ENCODE data around the gene SEMA7A.
"Not testable (repeated sequence)": the region's sequence is repeated elsewhere in the genome, so short reads cannot be mapped to it uniquely, and the experiment has no call there.

Gene SEMA7A

GRCh38 chr15:74433592-74434262 is at the start of gene SEMA7A:
TSS of gene SEMA7A (minus strand) at chr15:74433958. CDS start at chr15:74433918, 40 bp downstream.
- peak; percentile 92 for DNase-seq

- no peak for DNase-seq
These were observed 48.9 kb upstream of the SEMA7A start for GRCh38 chr15:74482661-74483060.

GRCh38 chr15:74480364-74480763 is 46.6 kb upstream of the SEMA7A start:
- not testable (repeated sequence) for DNase-seq

- not testable (repeated sequence) for DNase-seq
These were observed 37.9 kb upstream of the SEMA7A start for GRCh38 chr15:74471621-74472020.

GRCh38 chr15:74470631-74471395 is 37.1 kb upstream of the SEMA7A start:
- DNase-seq = no peak

- DNase-seq = peak; percentile 12
These were observed 34.7 kb upstream of the SEMA7A start for GRCh38 chr15:74468341-74469032.

- no peak for DNase-seq
These were observed 32.8 kb upstream of the SEMA7A start for GRCh38 chr15:74466570-74466969.

GRCh38 chr15:74464897-74465296 is 31.1 kb upstream of the SEMA7A start:
- DNase-seq = no peak

GRCh38 chr15:74464216-74464615 is 30.5 kb upstream of the SEMA7A start:
- no peak for DNase-seq

- DNase-seq = no peak
These were observed 29.9 kb upstream of the SEMA7A start for GRCh38 chr15:74463634-74464033.

- DNase-seq = no peak
These were observed 28.2 kb upstream of the SEMA7A start for GRCh38 chr15:74461847-74462511.

- peak; percentile 97 for DNase-seq
These were observed 27.4 kb upstream of the SEMA7A start, which contains the start of gene UBL7 for GRCh38 chr15:74460871-74461846. TSS of gene UBL7 (minus strand) at chr15:74461160. CDS start at chr15:74458867, 2,293 bp downstream.

- DNase-seq = no peak
These were observed 26.5 kb upstream of the SEMA7A start for GRCh38 chr15:74460298-74460697.

GRCh38 chr15:74459798-74460197 is 26.0 kb upstream of the SEMA7A start:
- DNase-seq = not testable (repeated sequence)

- DNase-seq = no peak
These were observed 24.7 kb upstream of the SEMA7A start for GRCh38 chr15:74458473-74458872.

- DNase-seq = not testable (repeated sequence)
These were observed 23.3 kb upstream of the SEMA7A start for GRCh38 chr15:74457036-74457435.

- no peak for DNase-seq
These were observed 21.2 kb upstream of the SEMA7A start for GRCh38 chr15:74454764-74455500.

GRCh38 chr15:74453925-74454763 is 20.4 kb upstream of the SEMA7A start:
- peak; percentile 36 for DNase-seq

- no peak for DNase-seq
These were observed 18.4 kb upstream of the SEMA7A start for GRCh38 chr15:74451861-74452835.
